K562 (cell line): ENCODE data around the gene ZNF785. TPM values are rescaled to one million over a fixed set of nuclear protein-coding genes. Genes with fewer than 3 reads are reported as not detected.
A peak's percentile ranks its signal among the peaks of the same experiment; 100 is the strongest.

Experiments
- FOXM1 ChIP-seq, 2 experiments: fragments of 450-650 bp in 1 of 2; sonication (generic) in 1 of 2; formaldehyde crosslinking in 1 of 2; IDR thresholded peaks; 2 replicates each; pipeline versions ENCODE4 v1.6.1 to v1.9.0; 2017 to 2022; ENCODE audit warnings: low read depth in 2 of 2, mild to moderate bottlenecking in 2 of 2, missing genetic modification reagents in 1 of 2, moderate library complexity in 1 of 2
- HOXB6 ChIP-seq: fragments of 250-450 bp; sonication (Bioruptor Pico); IDR thresholded peaks from 2 replicates; pipeline ENCODE4 v1.5.1; 2022; ENCODE audit warnings: mild to moderate bottlenecking, borderline replicate concordance
- JUNB ChIP-seq: fragments of 450-650 bp; formaldehyde crosslinking; conservative IDR thresholded peaks from 2 replicates; pipeline ENCODE4 v1.4.0; 2020; ENCODE audit warnings: mild to moderate bottlenecking
- NFATC3 ChIP-seq: fragments of 450-650 bp; IDR thresholded peaks from 2 replicates; pipeline ENCODE4 v1.6.1; 2017; ENCODE audit warnings: mild to moderate bottlenecking
- SAFB2 ChIP-seq: fragments of 200-400 bp; formaldehyde crosslinking; IDR thresholded peaks from 2 replicates; pipeline ENCODE4 v1.6.1; 2018; ENCODE audit warnings: borderline replicate concordance, low read length, low read depth, moderate library complexity; ENCODE audit not compliant: severe bottlenecking
- SRSF9 ChIP-seq: fragments of 200-400 bp; formaldehyde crosslinking; IDR thresholded peaks from 2 replicates; pipeline ENCODE4 v1.6.1; 2017; ENCODE audit warnings: low read depth, low read length, borderline replicate concordance
- TBL1XR1 ChIP-seq, 2 experiments: IDR thresholded peaks; 2 replicates each; pipeline ENCODE4 v1.6.1; 2012; ENCODE audit warnings: improper control_type of control experiment in 2 of 2, low read length in 2 of 2, mild to moderate bottlenecking in 1 of 2
- YBX1 ChIP-seq: fragments of 450-650 bp; IDR thresholded peaks from 2 replicates; pipeline ENCODE4 v1.7.1; 2016; ENCODE audit warnings: mild to moderate bottlenecking
- ZFPM2 ChIP-seq: fragments of 250-450 bp; sonication (Bioruptor Pico); IDR thresholded peaks from 2 replicates; pipeline ENCODE4 v1.5.1; 2022; ENCODE audit warnings: mild to moderate bottlenecking
- ZNF76 ChIP-seq: fragments of 250-450 bp; sonication (Bioruptor Pico); IDR thresholded peaks from 2 replicates; pipeline ENCODE4 v1.4.0; 2020; ENCODE audit warnings: mild to moderate bottlenecking, moderate library complexity, borderline replicate concordance
- ZNF764 ChIP-seq: fragments of 250-450 bp; sonication (Bioruptor Pico); IDR thresholded peaks from 2 replicates; pipeline ENCODE4 v1.4.0; 2020; ENCODE audit warnings: low read depth, mild to moderate bottlenecking, moderate library complexity
- polyA plus RNA-seq, 8 experiments: library from polyadenylated mRNA; depleted of rRNA in 4 of 8; stranded (reverse) in 5 of 8; unstranded in 3 of 8; fragments of >200 nt; fragmentation: Nextera tagmentation in 2 of 8; fragmentation: Illumina TruSeq in 1 of 8; extraction: Ambion mirVana in 2 of 8; extraction: Trizol in 1 of 8; gene quantifications; 2 replicates each; pipeline versions ENCODE4 v1.2.1 to v1.2.3, GENCODE V29; 2011 to 2014; ENCODE audit warnings: inconsistent platforms in 1 of 8, missing spikeins in 1 of 8
- total RNA-seq, 7 experiments: library from RNA; depleted of rRNA in 6 of 7; stranded (reverse); fragments of >200 nt in 6 of 7; fragmentation: Illumina TruSeq in 2 of 7; extraction: Trizol in 2 of 7; gene quantifications; 2 replicates each; pipeline versions ENCODE4 v1.2.1 to v1.2.3, GENCODE V29; 2011 to 2021; ENCODE audit warnings: low replicate concordance in 1 of 7
- TF ChIP-seq, protein P1 (sequence below): fragments of 450-650 bp; formaldehyde crosslinking; IDR thresholded peaks from 2 replicates; pipeline ENCODE4 v1.4.0; 2022; ENCODE audit warnings: missing genetic modification characterization
- TF ChIP-seq, protein P2 (sequence below), 2 experiments: fragments of 250-450 bp in 1 of 2; fragments of 450-650 bp in 1 of 2; sonication (Bioruptor Pico) in 1 of 2; IDR thresholded peaks; 2 replicates each; pipeline versions ENCODE4 v1.6.1 to v1.8.0; 2016 to 2021; ENCODE audit warnings: mild to moderate bottlenecking in 2 of 2, moderate library complexity in 2 of 2, missing compliant biosample characterization in 1 of 2, missing genetic modification characterization in 1 of 2
- TF ChIP-seq, protein P3 (sequence below): fragments of 250-450 bp; sonication (Bioruptor Pico); IDR thresholded peaks from 2 replicates; pipeline ENCODE4 v1.8.0; 2021; ENCODE audit warnings: moderate library complexity, mild to moderate bottlenecking, inconsistent platforms
- TF ChIP-seq, protein P4 (sequence below): sonication (generic); formaldehyde crosslinking; IDR thresholded peaks from 2 replicates; pipeline ENCODE4 v1.8.0; 2023; ENCODE audit warnings: mild to moderate bottlenecking, missing genetic modification reagents
- TF ChIP-seq, protein P5 (sequence below): sonication (generic); formaldehyde crosslinking; IDR thresholded peaks from 2 replicates; pipeline ENCODE4 v1.8.1; 2023; ENCODE audit warnings: mild to moderate bottlenecking, missing genetic modification reagents, moderate library complexity
- TF ChIP-seq, protein P6 (sequence below), 2 experiments: IDR thresholded peaks; 2 replicates each; pipeline ENCODE4 v1.6.1; 2011; ENCODE audit warnings: borderline replicate concordance in 1 of 2, control low read depth in 1 of 2, low read depth in 1 of 2, low read length in 1 of 2, mild to moderate bottlenecking in 1 of 2, mixed read lengths in 1 of 2, moderate library complexity in 1 of 2; ENCODE audit not compliant: insufficient read depth in 1 of 2, insufficient read length in 1 of 2, poor library complexity in 1 of 2, severe bottlenecking in 1 of 2; ENCODE audit errors: extremely low read depth in 1 of 2

Gene ZNF785
- total and polyA plus RNA-seq, 9 of the 15 experiments (the other 6 are each of a cell fraction or from before 2014, with no cell fraction given) = 0.64 to 11.0 (median 6.4) TPM

DNA sequence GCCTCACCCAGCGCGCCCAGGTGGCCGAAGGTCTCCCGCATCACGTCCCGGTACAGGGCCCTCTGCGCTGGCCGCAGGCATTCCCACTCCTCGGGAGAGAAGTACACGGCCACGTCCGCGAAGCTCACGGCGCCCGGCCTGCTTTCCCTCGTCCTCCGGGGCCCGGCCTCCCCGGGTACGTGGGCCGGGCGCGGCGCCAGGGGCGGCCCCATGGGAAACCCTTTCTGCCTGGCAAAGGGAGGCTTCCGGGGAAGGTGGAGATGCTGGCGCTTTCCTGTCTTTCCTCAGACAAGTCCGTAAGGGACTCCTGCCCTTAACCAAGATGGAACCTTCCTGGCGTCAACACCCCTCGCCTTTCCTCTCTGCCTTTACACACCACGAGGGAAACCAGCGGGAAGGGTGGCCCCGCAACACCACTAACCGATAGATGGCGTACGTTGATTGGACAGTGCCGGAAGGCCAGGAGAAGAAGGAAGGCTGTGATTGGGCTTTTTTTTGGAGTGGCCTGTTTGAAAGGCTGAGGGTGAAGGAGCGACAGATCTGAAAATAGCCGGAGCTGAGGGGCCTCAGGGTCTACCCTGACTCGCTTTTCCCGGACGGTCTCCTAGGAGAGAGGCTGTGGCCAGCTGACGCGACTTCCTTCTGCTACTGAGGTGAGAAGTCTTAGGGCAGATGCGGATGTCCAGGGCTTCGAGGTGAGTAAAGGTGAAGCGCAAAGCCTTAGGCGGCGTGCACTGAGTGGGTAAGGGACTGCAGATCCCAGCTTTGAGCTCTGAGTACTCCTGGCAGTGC is at the start of gene ZNF785 (continued):
- TF ChIP-seq, protein P1, sequence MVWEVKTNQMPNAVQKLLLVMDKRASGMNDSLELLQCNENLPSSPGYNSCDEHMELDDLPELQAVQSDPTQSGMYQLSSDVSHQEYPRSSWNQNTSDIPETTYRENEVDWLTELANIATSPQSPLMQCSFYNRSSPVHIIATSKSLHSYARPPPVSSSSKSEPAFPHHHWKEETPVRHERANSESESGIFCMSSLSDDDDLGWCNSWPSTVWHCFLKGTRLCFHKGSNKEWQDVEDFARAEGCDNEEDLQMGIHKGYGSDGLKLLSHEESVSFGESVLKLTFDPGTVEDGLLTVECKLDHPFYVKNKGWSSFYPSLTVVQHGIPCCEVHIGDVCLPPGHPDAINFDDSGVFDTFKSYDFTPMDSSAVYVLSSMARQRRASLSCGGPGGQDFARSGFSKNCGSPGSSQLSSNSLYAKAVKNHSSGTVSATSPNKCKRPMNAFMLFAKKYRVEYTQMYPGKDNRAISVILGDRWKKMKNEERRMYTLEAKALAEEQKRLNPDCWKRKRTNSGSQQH (CRISPR knock-in tag) = no peak
- 0 out of 4 replicates have a peak, but pooled peaks of 1 of the 2 experiments have one; percentile 21 for TF ChIP-seq TBL1XR1 (IDR thresholded peaks at IDR 0.05; ENCODE audit: low read length in 2 of 2)
- TF ChIP-seq, protein P2, sequence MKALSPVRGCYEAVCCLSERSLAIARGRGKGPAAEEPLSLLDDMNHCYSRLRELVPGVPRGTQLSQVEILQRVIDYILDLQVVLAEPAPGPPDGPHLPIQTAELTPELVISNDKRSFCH (CRISPR knock-in tag; IDR thresholded peaks at IDR 0.05) = no peak
- TF ChIP-seq, protein P2 (tag; IDR thresholded peaks at IDR 0.05) = peak; percentile 74
- no peak for TF ChIP-seq SRSF9
- TF ChIP-seq YBX1 = no peak
- no peak for TF ChIP-seq ZNF764 (CRISPR knock-in tag)
- peak; percentile 88 for TF ChIP-seq ZNF76 (CRISPR knock-in tag)
- no peak for TF ChIP-seq NFATC3
- no peak for TF ChIP-seq HOXB6 (CRISPR knock-in tag)
- no peak for TF ChIP-seq ZFPM2 (CRISPR knock-in tag)
- no peak for TF ChIP-seq SAFB2
- TF ChIP-seq, protein P3, sequence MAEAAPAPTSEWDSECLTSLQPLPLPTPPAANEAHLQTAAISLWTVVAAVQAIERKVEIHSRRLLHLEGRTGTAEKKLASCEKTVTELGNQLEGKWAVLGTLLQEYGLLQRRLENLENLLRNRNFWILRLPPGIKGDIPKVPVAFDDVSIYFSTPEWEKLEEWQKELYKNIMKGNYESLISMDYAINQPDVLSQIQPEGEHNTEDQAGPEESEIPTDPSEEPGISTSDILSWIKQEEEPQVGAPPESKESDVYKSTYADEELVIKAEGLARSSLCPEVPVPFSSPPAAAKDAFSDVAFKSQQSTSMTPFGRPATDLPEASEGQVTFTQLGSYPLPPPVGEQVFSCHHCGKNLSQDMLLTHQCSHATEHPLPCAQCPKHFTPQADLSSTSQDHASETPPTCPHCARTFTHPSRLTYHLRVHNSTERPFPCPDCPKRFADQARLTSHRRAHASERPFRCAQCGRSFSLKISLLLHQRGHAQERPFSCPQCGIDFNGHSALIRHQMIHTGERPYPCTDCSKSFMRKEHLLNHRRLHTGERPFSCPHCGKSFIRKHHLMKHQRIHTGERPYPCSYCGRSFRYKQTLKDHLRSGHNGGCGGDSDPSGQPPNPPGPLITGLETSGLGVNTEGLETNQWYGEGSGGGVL (CRISPR knock-in tag) = no peak
- TF ChIP-seq, protein P4, sequence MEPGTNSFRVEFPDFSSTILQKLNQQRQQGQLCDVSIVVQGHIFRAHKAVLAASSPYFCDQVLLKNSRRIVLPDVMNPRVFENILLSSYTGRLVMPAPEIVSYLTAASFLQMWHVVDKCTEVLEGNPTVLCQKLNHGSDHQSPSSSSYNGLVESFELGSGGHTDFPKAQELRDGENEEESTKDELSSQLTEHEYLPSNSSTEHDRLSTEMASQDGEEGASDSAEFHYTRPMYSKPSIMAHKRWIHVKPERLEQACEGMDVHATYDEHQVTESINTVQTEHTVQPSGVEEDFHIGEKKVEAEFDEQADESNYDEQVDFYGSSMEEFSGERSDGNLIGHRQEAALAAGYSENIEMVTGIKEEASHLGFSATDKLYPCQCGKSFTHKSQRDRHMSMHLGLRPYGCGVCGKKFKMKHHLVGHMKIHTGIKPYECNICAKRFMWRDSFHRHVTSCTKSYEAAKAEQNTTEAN = peak; percentile 92
- TF ChIP-seq FOXM1 (IDR thresholded peaks at IDR 0.05; ENCODE audit: low read depth) = peak; percentile 95
- TF ChIP-seq FOXM1 (CRISPR knock-in tag; IDR thresholded peaks at IDR 0.05; ENCODE audit: low read depth) = peak; percentile 94; the same call in 1 of the 2 replicates
- TF ChIP-seq, protein P5, sequence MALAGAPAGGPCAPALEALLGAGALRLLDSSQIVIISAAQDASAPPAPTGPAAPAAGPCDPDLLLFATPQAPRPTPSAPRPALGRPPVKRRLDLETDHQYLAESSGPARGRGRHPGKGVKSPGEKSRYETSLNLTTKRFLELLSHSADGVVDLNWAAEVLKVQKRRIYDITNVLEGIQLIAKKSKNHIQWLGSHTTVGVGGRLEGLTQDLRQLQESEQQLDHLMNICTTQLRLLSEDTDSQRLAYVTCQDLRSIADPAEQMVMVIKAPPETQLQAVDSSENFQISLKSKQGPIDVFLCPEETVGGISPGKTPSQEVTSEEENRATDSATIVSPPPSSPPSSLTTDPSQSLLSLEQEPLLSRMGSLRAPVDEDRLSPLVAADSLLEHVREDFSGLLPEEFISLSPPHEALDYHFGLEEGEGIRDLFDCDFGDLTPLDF (CRISPR knock-in tag) = peak; percentile 98
- TF ChIP-seq JUNB (CRISPR knock-in tag) = no peak
- TF ChIP-seq, protein P6, sequence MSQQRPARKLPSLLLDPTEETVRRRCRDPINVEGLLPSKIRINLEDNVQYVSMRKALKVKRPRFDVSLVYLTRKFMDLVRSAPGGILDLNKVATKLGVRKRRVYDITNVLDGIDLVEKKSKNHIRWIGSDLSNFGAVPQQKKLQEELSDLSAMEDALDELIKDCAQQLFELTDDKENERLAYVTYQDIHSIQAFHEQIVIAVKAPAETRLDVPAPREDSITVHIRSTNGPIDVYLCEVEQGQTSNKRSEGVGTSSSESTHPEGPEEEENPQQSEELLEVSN (IDR thresholded peaks at IDR 0.05; ENCODE audit: borderline replicate concordance in 1 of 2, extremely low read depth in 1 of 2, insufficient read depth in 1 of 2, insufficient read length in 1 of 2, low read depth in 1 of 2, low read length in 1 of 2, poor library complexity in 1 of 2, severe bottlenecking in 1 of 2) = peak; percentile 99 to 100
